HEK293T (cell line): Measurements from ENCODE around the gene PABPN1.
"Not testable (repeated sequence)": the region's sequence is repeated elsewhere in the genome, so short reads cannot be mapped to it uniquely, and the experiment has no call there.

Experiments
- CTCF ChIA-PET: fragments of 350-600 bp; formaldehyde crosslinking; extraction: SDS; loops from one replicate; lab custom pipeline; 2021; ENCODE audit warnings: antibody characterized with exemption, inconsistent platforms; lab: Yijun Ruan, JAX
- POLR2A ChIA-PET: fragments of 350-600 bp; formaldehyde crosslinking; extraction: SDS; loops from one replicate; lab custom pipeline; 2020; ENCODE audit warnings: antibody characterized with exemption, inconsistent platforms; lab: Yijun Ruan, JAX
- DNase-seq: peaks from one replicate; pipeline ENCODE4 v3.0.0; 2012; ENCODE audit warnings: mixed read lengths; ENCODE audit errors: extremely low spot score
- ARNT ChIP-seq: fragments of 450-650 bp; IDR thresholded peaks from 2 replicates; pipeline ENCODE4 v1.6.1; 2017; ENCODE audit warnings: mild to moderate bottlenecking
- BHLHE40 ChIP-seq: fragments of 450-650 bp; IDR thresholded peaks from 2 replicates; pipeline ENCODE4 v1.6.1; 2016; ENCODE audit warnings: mild to moderate bottlenecking, moderate library complexity, borderline replicate concordance
- CTBP1 ChIP-seq: fragments of 450-650 bp; IDR thresholded peaks from 2 replicates; pipeline ENCODE4 v1.6.1; 2016; ENCODE audit warnings: borderline replicate concordance
- ELF4 ChIP-seq: fragments of 450-650 bp; IDR thresholded peaks from 2 replicates; pipeline ENCODE4 v1.6.1; 2017; ENCODE audit warnings: antibody characterized with exemption
- FOXA1 ChIP-seq: fragments of 450-650 bp; IDR thresholded peaks from 2 replicates; pipeline ENCODE4 v1.6.1; 2016; ENCODE audit warnings: mild to moderate bottlenecking
- FOXK2 ChIP-seq: fragments of 450-650 bp; IDR thresholded peaks from 2 replicates; pipeline ENCODE4 v1.6.1; 2016; ENCODE audit warnings: mild to moderate bottlenecking
- FOXM1 ChIP-seq: fragments of 450-650 bp; IDR thresholded peaks from 2 replicates; pipeline ENCODE4 v1.6.1; 2017; ENCODE audit warnings: mild to moderate bottlenecking, borderline replicate concordance
- HDGF ChIP-seq: fragments of 450-650 bp; IDR thresholded peaks from 2 replicates; pipeline ENCODE4 v1.6.1; 2017; ENCODE audit warnings: antibody characterized with exemption, borderline replicate concordance
- L3MBTL2 ChIP-seq: fragments of 450-650 bp; conservative IDR thresholded peaks from 2 replicates; pipeline ENCODE4 v1.6.1; 2016; ENCODE audit warnings: mild to moderate bottlenecking
- LEF1 ChIP-seq: fragments of 450-650 bp; IDR thresholded peaks from 2 replicates; pipeline ENCODE4 v1.6.1; 2017; ENCODE audit warnings: mild to moderate bottlenecking, borderline replicate concordance
- NFRKB ChIP-seq: fragments of 450-650 bp; IDR thresholded peaks from 2 replicates; pipeline ENCODE4 v1.6.1; 2016; ENCODE audit warnings: mild to moderate bottlenecking, moderate library complexity
- PKNOX1 ChIP-seq: fragments of 450-650 bp; IDR thresholded peaks from 2 replicates; pipeline ENCODE4 v1.6.1; 2016
- SP1 ChIP-seq: fragments of 450-650 bp; IDR thresholded peaks from 2 replicates; pipeline ENCODE4 v1.6.1; 2017
- SUZ12 ChIP-seq: fragments of 450-650 bp; IDR thresholded peaks from 2 replicates; pipeline ENCODE4 v1.6.1; 2016; ENCODE audit warnings: mild to moderate bottlenecking
- TARDBP ChIP-seq: fragments of 450-650 bp; IDR thresholded peaks from 2 replicates; pipeline ENCODE4 v1.6.1; 2016
- ZNF384 ChIP-seq: fragments of 450-650 bp; IDR thresholded peaks from 2 replicates; pipeline ENCODE4 v1.6.1; 2016

Gene PABPN1

DNA sequence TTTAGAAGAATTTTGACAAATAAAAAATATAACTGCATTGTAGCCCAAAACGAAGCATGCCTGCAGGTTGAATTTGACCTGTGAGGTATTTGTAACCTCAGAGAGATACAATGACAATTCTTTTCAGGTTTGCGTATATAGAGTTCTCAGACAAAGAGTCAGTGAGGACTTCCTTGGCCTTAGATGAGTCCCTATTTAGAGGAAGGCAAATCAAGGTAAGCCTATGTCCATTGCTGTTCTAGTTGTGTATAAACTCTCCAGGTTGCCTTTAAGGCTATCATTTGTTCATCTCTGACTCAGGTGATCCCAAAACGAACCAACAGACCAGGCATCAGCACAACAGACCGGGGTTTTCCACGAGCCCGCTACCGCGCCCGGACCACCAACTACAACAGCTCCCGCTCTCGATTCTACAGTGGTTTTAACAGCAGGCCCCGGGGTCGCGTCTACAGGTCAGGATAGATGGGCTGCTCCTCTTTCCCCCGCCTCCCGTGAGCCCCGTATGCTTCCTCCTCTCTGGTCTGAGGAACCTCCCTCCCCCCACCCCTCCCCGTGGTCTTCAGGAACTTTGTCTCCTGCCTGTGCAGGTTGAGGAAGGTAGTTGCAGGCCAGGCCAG is 2.7 kb downstream of the PABPN1 start:
- ChIA-PET CTCF (no interaction called here), POLR2A (interaction anchor here (0.9 to 8.9 kb wide), 2 partner anchors 20 to 30 kb away, joined by 4 to 256 read pairs; partner anchors contain the start of genes BCL2L2 and PPP1R3E)
- TF ChIP-seq LEF1 (no peak), SUZ12 (no peak), SP1 (no peak), L3MBTL2 (no peak)
- DNase-seq = no peak

DNA sequence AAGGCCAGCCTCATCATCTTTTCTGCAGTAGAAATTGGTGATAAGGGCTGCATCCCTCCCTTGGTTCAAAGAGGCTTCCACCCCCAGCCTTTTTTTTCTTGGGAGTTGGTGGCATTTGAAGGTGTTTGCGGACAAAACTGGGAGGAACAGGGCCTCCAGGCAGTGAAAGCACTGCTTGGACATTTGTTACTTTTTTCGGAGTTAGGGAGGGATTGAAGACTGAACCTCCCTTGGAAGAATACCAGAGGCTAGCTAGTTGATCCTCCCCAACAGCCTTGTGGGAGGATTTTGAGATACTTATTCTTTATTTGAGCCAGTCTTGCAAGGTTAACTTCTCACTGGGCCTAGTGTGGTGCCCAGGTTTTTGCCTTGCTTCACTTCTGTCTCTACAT is 3.2 kb downstream of the PABPN1 start:
- no peak for TF ChIP-seq HDGF
- no peak for TF ChIP-seq BHLHE40
- no peak for TF ChIP-seq ELF4
- no peak for TF ChIP-seq CTBP1
- no peak for TF ChIP-seq LEF1
- no peak for TF ChIP-seq ARNT
- ChIA-PET POLR2A (interaction anchor here (8.9 kb wide), 1 partner anchor 20 kb away, joined by 256 read pairs; the partner anchor contains the start of genes BCL2L2 and PPP1R3E), CTCF (no interaction called here)
- no peak for DNase-seq

- CTCF ChIA-PET = no interaction called here
- TF ChIP-seq SUZ12 (no peak), PKNOX1 (no peak), ELF4 (no peak), HDGF (no peak), L3MBTL2 (no peak), CTBP1 (no peak), FOXM1 (no peak), FOXA1 (no peak), TARDBP (no peak), LEF1 (no peak), ZNF384 (no peak), SP1 (no peak), ARNT (no peak), BHLHE40 (no peak), FOXK2 (no peak), NFRKB (no peak)
- POLR2A ChIA-PET = interaction anchor here (8.9 kb wide), 1 partner anchor 21 kb away, joined by 256 read pairs; the partner anchor contains the start of genes BCL2L2 and PPP1R3E
- DNase-seq = no peak
Observed at GRCh38 chr14:23324993-23325392, 3.7 kb downstream of the PABPN1 start.

- DNase-seq = not testable (repeated sequence)
- ChIA-PET CTCF (interaction anchor here (2.7 kb wide), 1 partner anchor 54 kb away, joined by 24 read pairs; no protein-coding TSS in a partner anchor), POLR2A (interaction anchor here (1.0 to 2.2 kb wide), 3 partner anchors 24 to 55 kb away, joined by 4 to 13 read pairs (median 10); partner anchors contain the start of gene PPP1R3E)
Observed at GRCh38 chr14:23325746-23326145, 4.5 kb downstream of the PABPN1 start.

DNA sequence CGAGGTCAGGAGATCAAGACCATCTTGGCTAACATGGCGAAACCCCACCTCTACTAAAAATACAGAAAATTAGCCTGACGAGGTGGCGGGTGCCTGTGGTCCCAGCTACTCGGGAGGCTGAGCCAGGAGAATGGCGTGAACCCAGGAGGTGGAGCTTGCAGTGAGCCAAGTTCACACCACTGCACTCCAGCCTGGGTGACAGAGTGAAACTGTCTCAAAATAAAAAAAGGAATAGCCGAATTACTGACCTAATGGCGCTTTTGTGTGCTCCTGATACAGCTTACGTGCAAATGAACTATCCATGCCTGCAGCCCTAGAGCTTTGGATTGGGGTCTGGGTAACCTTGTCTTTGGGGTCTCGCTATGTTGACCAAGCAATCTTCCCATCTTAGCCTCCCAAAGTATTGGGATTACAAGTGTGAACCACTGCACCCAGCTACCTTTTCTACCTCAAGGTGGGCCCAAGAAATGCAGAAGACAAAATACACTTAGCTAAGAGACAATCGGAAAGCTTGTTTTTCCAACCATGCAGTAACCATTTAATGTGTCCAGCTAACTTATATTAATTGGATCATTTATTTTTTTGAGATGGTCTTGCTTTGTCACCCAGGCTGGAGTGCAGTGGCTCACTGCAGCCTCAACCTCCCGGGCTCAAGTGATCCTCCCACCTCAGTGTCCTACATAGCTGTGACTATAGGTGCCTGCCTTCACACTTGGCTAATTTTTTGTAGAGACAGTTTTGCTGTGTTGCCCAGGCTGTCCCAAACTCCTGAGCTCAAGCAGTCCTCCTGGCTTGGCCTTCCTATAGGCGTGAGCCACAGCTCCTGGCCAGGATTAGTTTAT is 5.5 kb downstream of the PABPN1 start:
- DNase-seq = no peak
- TF ChIP-seq BHLHE40 = no peak
- TF ChIP-seq LEF1 = no peak
- TF ChIP-seq ELF4 = no peak
- no peak for TF ChIP-seq TARDBP
- TF ChIP-seq NFRKB = no peak
- no peak for TF ChIP-seq PKNOX1
- TF ChIP-seq FOXK2 = no peak
- no peak for TF ChIP-seq FOXA1
- TF ChIP-seq L3MBTL2 = no peak
- no peak for TF ChIP-seq ZNF384
- TF ChIP-seq CTBP1 = no peak
- TF ChIP-seq SP1 = no peak
- TF ChIP-seq HDGF = no peak
- ChIA-PET POLR2A (interaction anchor here (1.0 to 2.2 kb wide), 6 partner anchors 20 to 235 kb away, joined by 4 to 13 read pairs (median 6); partner anchors contain the start of genes BCL2L2, PPP1R3E and SLC22A17), CTCF (interaction anchor here (0.7 to 2.7 kb wide), 6 partner anchors 34 to 234 kb away, joined by 3 to 24 read pairs (median 6); no protein-coding TSS in a partner anchor)

DNA sequence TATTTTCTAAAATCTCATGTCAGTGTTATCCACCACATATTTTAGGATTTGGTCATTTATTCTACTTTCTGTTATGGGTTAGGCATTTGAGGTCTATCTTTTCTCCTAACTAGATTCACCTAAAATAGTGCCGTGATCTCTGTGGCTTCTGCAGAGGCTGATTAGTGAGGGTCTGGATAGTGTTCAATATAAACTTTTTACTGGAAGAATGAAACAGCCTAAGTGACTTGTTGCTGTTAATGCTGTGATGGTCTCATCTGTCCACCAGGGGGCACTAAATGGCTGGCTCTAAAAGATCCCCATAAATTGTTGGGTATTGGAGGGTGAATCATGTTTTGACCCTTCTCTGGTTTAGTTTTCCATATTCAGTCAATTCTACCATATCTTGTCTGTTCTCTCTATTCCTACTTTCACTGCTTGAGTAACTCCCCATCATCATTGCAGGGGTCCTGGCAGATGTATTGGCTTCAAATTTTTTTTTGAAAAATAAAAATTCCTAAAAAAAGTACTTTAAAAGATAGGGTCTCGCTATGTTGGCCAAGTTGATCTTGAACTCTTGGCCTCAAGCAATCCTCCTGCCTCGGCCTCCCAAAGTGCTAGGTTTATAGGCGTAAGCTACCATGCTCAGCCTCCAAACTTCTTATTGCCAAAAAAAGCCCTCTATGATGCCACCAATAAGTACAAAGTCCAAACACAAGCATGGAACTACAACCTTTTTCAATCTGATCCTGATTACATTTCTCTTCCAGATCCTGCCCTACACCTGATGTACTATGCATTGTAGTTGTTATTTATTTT is 6.9 kb downstream of the PABPN1 start:
- CTCF ChIA-PET = interaction anchor here (1.1 to 2.7 kb wide), 2 partner anchors 52 kb away, joined by 3 to 24 read pairs; no protein-coding TSS in a partner anchor
- POLR2A ChIA-PET = interaction anchor here (1.7 kb wide), 1 partner anchor 233 kb away, joined by 5 read pairs; no protein-coding TSS in a partner anchor
- TF ChIP-seq FOXA1 (no peak), FOXK2 (0 out of 2 replicates have a peak, but pooled peaks have one; percentile 20)
- peak; percentile 69 for DNase-seq
